HepG2 (cell line): Measurements from ENCODE around the gene TRAPPC4.

Experiments
- CTCF ChIP-seq: sonication (generic); formaldehyde crosslinking; IDR thresholded peaks from 2 replicates; pipeline ENCODE4 v1.5.0; 2020; ENCODE audit warnings: mild to moderate bottlenecking, missing genetic modification reagents, moderate library complexity
- MEF2D ChIP-seq: sonication (generic); formaldehyde crosslinking; IDR thresholded peaks from 2 replicates; pipeline ENCODE4 v1.5.1; 2020; ENCODE audit warnings: mild to moderate bottlenecking, missing genetic modification reagents
- POLR2AphosphoS2 ChIP-seq: IDR thresholded peaks from 2 replicates; pipeline ENCODE4 v1.6.1; 2011; ENCODE audit warnings: low read depth, low read length, improper control_type of control experiment
- RAD21 ChIP-seq: fragments of 450-650 bp; formaldehyde crosslinking; IDR thresholded peaks from 2 replicates; pipeline ENCODE4 v1.5.0; 2020; ENCODE audit warnings: mild to moderate bottlenecking
- ZNF687 ChIP-seq: sonication (generic); formaldehyde crosslinking; IDR thresholded peaks from 2 replicates; pipeline ENCODE4 v1.5.1; 2020; ENCODE audit warnings: mild to moderate bottlenecking, missing genetic modification reagents, moderate library complexity

GRCh38 chr11:119042927-119043326, 24.4 kb downstream of the TRAPPC4 start:
- TF ChIP-seq MEF2D (CRISPR knock-in tag) (no peak), ZNF687 (CRISPR knock-in tag) (no peak), CTCF (no peak), RAD21 (CRISPR knock-in tag) (no peak), POLR2AphosphoS2 (no peak)
